Activated naive CD4-positive, alpha-beta T cell treated with anti-CD3 and anti-CD28 coated beads, Interleukin-2, amount 50 U/mL, for 24 hours (primary cell): ENCODE results near the gene NBPF19.
"Not testable (repeated sequence)": the region's sequence is repeated elsewhere in the genome, so short reads cannot be mapped to it uniquely, and the experiment has no call there.

Source experiments
- H3K27ac Mint-ChIP-seq: one replicate; pipeline ENCODE4 v1.8.0; 2021; ENCODE audit warnings: mild to moderate bottlenecking, mixed read lengths
- H3K27me3 Mint-ChIP-seq: one replicate; pipeline ENCODE4 v1.8.0; 2021; ENCODE audit warnings: mixed read lengths
- H3K36me3 Mint-ChIP-seq: one replicate; pipeline ENCODE4 v1.8.0; 2021; ENCODE audit warnings: mixed read lengths
- H3K4me1 Mint-ChIP-seq: one replicate; pipeline ENCODE4 v1.8.0; 2021; ENCODE audit warnings: mixed read lengths
- H3K4me3 Mint-ChIP-seq: one replicate; pipeline ENCODE4 v1.8.0; 2021; ENCODE audit warnings: mild to moderate bottlenecking, mixed read lengths
- H3K9me3 Mint-ChIP-seq: one replicate; pipeline ENCODE4 v1.8.0; 2021; ENCODE audit warnings: mixed read lengths

NBPF19 gene, protein sequence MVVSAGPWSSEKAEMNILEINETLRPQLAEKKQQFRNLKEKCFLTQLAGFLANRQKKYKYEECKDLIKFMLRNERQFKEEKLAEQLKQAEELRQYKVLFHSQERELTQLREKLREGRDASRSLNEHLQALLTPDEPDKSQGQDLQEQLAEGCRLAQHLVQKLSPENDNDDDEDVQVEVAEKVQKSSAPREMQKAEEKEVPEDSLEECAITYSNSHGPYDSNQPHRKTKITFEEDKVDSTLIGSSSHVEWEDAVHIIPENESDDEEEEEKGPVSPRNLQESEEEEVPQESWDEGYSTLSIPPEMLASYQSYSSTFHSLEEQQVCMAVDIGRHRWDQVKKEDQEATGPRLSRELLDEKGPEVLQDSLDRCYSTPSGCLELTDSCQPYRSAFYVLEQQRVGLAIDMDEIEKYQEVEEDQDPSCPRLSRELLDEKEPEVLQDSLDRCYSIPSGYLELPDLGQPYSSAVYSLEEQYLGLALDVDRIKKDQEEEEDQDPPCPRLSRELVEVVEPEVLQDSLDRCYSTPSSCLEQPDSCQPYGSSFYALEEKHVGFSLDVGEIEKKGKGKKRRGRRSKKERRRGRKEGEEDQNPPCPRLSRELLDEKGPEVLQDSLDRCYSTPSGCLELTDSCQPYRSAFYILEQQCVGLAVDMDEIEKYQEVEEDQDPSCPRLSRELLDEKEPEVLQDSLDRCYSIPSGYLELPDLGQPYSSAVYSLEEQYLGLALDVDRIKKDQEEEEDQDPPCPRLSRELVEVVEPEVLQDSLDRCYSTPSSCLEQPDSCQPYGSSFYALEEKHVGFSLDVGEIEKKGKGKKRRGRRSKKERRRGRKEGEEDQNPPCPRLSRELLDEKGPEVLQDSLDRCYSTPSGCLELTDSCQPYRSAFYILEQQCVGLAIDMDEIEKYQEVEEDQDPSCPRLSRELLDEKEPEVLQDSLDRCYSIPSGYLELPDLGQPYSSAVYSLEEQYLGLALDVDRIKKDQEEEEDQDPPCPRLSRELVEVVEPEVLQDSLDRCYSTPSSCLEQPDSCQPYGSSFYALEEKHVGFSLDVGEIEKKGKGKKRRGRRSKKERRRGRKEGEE (N-terminal part only)

DNA sequence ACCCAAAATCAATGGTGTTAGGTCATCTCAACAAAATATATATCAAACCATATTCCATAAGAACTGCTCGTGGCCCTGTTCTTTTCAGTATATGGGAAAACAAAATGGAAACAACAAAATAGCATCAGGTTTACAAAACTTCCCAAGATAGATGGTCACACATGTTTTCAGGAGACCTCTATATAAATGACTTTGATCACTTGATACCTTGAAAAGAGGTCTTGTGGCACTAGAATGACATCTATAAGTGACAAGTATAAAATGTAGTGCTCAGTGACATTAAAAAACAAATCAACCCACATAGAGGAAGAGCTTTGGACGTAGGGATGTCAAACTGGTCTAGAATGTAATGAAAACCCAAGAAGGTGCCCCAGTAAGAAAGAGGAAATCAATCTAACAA, at the start of gene NBPF19:
Gene NBPF19 (plus strand): TSS at position 301 of the 400 bp plus-strand sequence. CDS start 888 bp downstream, outside the sequence.
- H3K36me3 Mint-ChIP-seq, H3K4me3 Mint-ChIP-seq, H3K27me3 Mint-ChIP-seq, H3K9me3 Mint-ChIP-seq, H3K27ac Mint-ChIP-seq, H3K4me1 Mint-ChIP-seq: not testable (repeated sequence)

GRCh38 chr1:149428317-149428716, 46.5 kb upstream of the NBPF19 start:
- H3K4me1 Mint-ChIP-seq, H3K27me3 Mint-ChIP-seq, H3K27ac Mint-ChIP-seq, H3K9me3 Mint-ChIP-seq, H3K4me3 Mint-ChIP-seq, H3K36me3 Mint-ChIP-seq: not testable (repeated sequence)

GRCh38 chr1:149445451-149445850, 29.4 kb upstream of the NBPF19 start:
- not testable (repeated sequence) for H3K27ac Mint-ChIP-seq, H3K9me3 Mint-ChIP-seq, H3K36me3 Mint-ChIP-seq, H3K4me3 Mint-ChIP-seq, H3K27me3 Mint-ChIP-seq, H3K4me1 Mint-ChIP-seq

GRCh38 chr1:149452196-149452595, 22.6 kb upstream of the NBPF19 start:
- not testable (repeated sequence) for H3K27ac Mint-ChIP-seq, H3K4me3 Mint-ChIP-seq, H3K36me3 Mint-ChIP-seq, H3K9me3 Mint-ChIP-seq, H3K27me3 Mint-ChIP-seq, H3K4me1 Mint-ChIP-seq

GRCh38 chr1:149452652-149453051, 22.2 kb upstream of the NBPF19 start:
- H3K4me1 Mint-ChIP-seq, H3K4me3 Mint-ChIP-seq, H3K36me3 Mint-ChIP-seq, H3K9me3 Mint-ChIP-seq, H3K27me3 Mint-ChIP-seq, H3K27ac Mint-ChIP-seq: not testable (repeated sequence)

DNA sequence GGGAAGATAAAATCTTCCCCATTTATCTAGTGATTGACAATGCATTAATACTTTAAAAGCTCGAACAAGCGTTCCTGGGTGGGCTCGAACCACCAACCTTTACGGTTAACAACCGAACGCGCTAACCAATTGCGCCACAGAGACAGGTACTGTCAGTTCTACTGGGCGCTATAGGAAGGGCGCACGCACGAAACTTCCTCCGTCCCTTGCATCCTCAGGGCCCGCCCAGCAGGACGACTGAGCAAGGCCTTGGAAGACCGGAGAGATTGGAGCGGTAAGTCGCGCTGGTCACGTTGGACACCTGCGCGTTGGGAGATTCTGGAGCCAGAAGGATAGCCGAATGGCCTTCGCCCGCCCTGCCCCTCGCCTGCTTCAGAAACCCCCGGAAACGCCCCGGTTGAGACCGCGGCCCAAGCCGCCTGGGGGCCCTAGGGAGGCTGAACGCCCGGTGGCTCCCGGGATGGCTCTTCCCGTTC, 83.5 kb downstream of the NBPF19 start:
- Mint-ChIP-seq H3K27ac (peak overlapping the region; percentile 96), H3K4me3 (peak overlapping the region; percentile 88)
- not testable (repeated sequence) for H3K9me3 Mint-ChIP-seq, H3K27me3 Mint-ChIP-seq, H3K36me3 Mint-ChIP-seq, H3K4me1 Mint-ChIP-seq

DNA sequence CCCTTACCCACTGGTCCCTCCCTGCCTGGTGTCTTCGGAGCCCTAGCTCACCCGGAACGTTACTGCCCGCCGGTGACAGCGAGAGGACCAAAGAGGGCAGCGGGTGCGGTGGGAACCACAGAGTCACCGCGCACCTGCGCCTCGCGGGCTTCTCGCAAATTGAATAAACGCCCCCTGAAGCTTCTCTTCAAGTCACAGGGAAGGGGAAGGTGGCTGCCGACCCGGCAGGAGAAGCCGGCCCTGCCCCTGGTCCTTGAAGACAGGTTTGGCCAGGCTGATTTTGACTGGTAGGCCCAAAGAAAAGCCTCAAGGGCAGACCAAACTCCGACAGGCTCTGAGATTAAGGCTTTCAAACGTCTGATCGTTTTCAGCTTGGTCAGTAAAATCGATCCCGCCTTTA, 87.0 kb downstream of the NBPF19 start:
- not testable (repeated sequence) for H3K4me1 Mint-ChIP-seq, H3K27ac Mint-ChIP-seq, H3K27me3 Mint-ChIP-seq, H3K9me3 Mint-ChIP-seq, H3K4me3 Mint-ChIP-seq, H3K36me3 Mint-ChIP-seq

DNA sequence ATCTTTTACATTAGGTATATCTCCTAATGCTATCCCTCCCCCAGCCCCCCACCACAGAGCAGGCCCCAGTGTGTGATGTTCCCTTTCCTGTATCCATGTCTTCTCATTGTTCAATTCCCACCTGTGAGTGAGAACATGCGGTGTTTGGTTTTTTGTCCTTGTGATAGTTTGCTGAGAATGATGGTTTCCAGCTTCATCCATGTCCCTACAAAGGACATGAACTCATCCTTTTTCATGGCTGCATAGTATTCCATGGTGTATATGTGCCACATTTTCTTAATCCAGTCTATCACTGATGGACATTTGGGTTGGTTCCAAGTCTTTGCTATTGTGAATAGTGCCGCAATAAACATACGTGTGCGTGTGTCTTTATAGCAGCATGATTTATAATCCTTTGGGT, 90.6 kb downstream of the NBPF19 start:
- not testable (repeated sequence) for H3K27ac Mint-ChIP-seq, H3K36me3 Mint-ChIP-seq, H3K27me3 Mint-ChIP-seq, H3K4me3 Mint-ChIP-seq, H3K4me1 Mint-ChIP-seq, H3K9me3 Mint-ChIP-seq

DNA sequence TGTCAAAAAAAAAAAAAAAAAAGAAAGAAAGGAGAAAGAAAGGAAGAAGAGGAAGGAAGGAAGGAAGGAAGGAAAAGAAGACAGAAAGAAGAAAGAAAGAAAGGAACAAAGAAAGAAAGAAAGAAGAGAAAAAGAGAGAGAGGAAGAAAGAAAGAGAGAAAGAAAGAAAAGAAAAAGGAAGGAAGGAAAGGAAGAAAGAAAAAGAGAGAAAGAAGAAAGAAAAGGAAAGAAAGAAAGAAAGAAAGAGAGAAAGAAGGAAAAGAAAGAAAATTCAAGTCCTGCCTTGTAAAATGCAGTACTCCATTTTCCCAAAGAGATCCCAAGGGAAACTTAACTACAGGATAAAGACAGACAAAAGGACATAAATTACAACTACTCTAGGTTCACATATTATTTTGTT, 97.9 kb downstream of the NBPF19 start:
- not testable (repeated sequence) for H3K4me1 Mint-ChIP-seq, H3K36me3 Mint-ChIP-seq, H3K27me3 Mint-ChIP-seq, H3K27ac Mint-ChIP-seq, H3K9me3 Mint-ChIP-seq
- peak overlapping the region; percentile 24 for H3K4me3 Mint-ChIP-seq

GRCh38 chr1:149585592-149585991, 110.7 kb downstream of the NBPF19 start:
- H3K36me3 Mint-ChIP-seq, H3K9me3 Mint-ChIP-seq, H3K27me3 Mint-ChIP-seq, H3K4me1 Mint-ChIP-seq: not testable (repeated sequence)
- H3K4me3 Mint-ChIP-seq = peak overlapping the region; percentile 39
- H3K27ac Mint-ChIP-seq = peak overlapping the region; percentile 23
